ENCODE results near the gene NDST1. TPM values are rescaled to one million over a fixed set of nuclear protein-coding genes. Genes with fewer than 3 reads are reported as not detected.
A peak's percentile ranks its signal among the peaks of the same experiment; 100 is the strongest.

The NDST1 gene
- total RNA-seq, 6 experiments from 2014 or later = 38.1 to 97.5 (median 76.0) TPM

DNA sequence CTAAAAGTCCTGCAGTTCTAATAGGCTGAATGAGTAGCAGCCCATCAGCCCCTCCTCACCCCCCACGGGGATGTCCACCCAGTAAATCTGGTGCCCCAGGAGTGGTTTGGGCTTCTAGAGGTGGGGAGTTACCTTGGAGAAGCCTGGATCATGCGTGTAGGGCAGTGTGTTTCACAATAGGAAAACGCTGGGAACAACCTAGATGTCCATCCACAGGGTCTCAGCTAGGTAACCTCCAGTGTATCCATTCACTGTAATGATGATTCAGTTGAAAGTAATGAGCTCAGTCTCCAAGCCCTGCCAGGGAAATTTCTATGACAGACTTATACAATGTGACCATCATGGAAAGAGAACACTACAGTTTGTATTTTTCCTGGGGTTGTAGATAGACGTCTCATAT, 51.8 kb downstream of the NDST1 start:
- Histone ChIP-seq H3K36me3 (peaks cover 0 to 22% (median 11%) of the 10 kb centered on the region in 4 donors), H3K27me3 (no peaks in the 10 kb centered on the region), H3K9me3 (no peaks in the 10 kb centered on the region), H3K27ac (peak overlapping the region in 2 of 3 donors; percentile 3 to 22), H3K4me1 (peaks cover 0 to 8% (median 0%) of the 10 kb centered on the region in 4 donors), H3K4me3 (no peak overlapping the region)
- 18% methylated on average over 4 of the region's 4 CpGs for WGBS (ENCODE audit: insufficient coverage, low coverage, low lambda C conversion rate, missing lambda C conversion rate)
- DNase-seq (no peak), ATAC-seq (peak; percentile 12 to 39 (median 33))
- TF ChIP-seq, protein P1, sequence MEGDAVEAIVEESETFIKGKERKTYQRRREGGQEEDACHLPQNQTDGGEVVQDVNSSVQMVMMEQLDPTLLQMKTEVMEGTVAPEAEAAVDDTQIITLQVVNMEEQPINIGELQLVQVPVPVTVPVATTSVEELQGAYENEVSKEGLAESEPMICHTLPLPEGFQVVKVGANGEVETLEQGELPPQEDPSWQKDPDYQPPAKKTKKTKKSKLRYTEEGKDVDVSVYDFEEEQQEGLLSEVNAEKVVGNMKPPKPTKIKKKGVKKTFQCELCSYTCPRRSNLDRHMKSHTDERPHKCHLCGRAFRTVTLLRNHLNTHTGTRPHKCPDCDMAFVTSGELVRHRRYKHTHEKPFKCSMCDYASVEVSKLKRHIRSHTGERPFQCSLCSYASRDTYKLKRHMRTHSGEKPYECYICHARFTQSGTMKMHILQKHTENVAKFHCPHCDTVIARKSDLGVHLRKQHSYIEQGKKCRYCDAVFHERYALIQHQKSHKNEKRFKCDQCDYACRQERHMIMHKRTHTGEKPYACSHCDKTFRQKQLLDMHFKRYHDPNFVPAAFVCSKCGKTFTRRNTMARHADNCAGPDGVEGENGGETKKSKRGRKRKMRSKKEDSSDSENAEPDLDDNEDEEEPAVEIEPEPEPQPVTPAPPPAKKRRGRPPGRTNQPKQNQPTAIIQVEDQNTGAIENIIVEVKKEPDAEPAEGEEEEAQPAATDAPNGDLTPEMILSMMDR (IDR thresholded peaks at IDR 0.05) = no peak
- no peak for TF ChIP-seq POLR2A (IDR thresholded peaks at IDR 0.05)
- intact Hi-C loops (cut with DNase I) = loop anchor here (5.0 kb wide), 2 partner anchors 93 to 98 kb away; no protein-coding TSS in a partner anchor

DNA sequence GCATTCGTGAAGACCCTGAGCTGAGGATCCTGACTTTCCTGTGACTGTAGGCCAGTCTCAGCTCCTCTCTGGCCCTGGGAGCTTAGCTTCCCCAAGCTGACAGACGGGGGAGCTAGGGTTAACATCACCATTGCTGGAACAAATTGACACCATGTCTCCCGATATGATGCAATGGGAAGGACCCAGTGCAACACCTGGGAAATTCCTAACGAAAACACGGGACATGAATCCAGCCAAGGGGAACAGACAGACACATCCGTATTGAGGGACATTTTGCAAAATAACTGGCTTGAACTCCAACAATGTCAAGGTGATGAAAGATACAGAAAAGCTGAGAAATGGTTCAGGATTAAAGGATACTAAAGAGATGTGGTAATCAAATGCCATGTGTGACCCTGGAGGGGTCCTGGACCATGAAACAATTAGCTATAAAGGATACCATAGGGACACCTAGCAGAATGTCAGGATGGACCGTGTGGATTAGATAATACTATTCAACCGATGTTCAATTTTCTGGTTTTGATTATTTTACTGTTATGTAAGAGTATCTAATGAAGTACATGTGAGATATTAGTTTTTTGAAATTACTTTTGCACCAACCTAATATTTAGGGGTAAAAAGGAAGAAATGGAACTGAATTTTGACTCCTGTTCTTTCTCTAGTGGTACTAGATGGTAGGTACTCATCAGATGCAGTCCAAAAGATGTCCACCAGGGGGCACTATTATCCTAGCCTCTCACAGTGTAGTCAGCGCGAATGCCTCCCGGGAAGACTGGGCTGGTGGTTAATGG, 52.7 kb downstream of the NDST1 start:
- peak in 1 of 3 donors; percentile 87 for DNase-seq
- TF ChIP-seq, protein P1 (IDR thresholded peaks at IDR 0.05) = peak; percentile 92 to 96 (median 96)
- TF ChIP-seq POLR2A (IDR thresholded peaks at IDR 0.05) = no peak
- H3K4me1 ChIP-seq = peaks cover 0 to 8% (median 0%) of the 10 kb centered on the region in 4 donors
- H3K27ac ChIP-seq = no peak overlapping the region
- WGBS (ENCODE audit: insufficient coverage, low coverage, low lambda C conversion rate, missing lambda C conversion rate) = 10% methylated on average over 11 of the region's 11 CpGs
- no peaks in the 10 kb centered on the region for H3K9me3 ChIP-seq
- peak; percentile 69 to 86 (median 80) for ATAC-seq
- H3K4me3 ChIP-seq = no peak overlapping the region
- intact Hi-C loops (cut with DNase I) = loop anchor here (5.0 kb wide), 2 partner anchors 92 to 97 kb away; no protein-coding TSS in a partner anchor
- H3K36me3 ChIP-seq = peaks cover 0 to 13% (median 7%) of the 10 kb centered on the region in 4 donors
- no peaks in the 10 kb centered on the region for H3K27me3 ChIP-seq

DNA sequence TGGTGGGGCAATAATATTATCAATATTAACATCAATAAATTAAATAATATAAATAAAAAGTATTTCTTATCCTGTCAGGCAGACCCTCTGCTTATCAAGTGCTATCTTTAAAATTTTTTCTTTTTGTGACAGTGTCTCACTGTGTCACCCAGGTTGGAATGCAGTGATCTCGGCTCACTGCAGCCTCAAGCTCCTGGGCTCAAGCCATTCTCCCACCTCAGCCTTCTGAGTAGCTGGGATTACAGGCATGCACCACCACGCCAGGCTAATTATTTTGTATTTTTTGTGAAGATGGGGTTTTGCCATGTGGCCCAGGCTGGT, 53.2 kb downstream of the NDST1 start:
- Histone ChIP-seq H3K36me3 (peaks cover 0 to 8% (median 4%) of the 10 kb centered on the region in 4 donors), H3K27me3 (no peaks in the 10 kb centered on the region), H3K27ac (no peak overlapping the region), H3K4me3 (no peak overlapping the region), H3K9me3 (no peaks in the 10 kb centered on the region), H3K4me1 (peaks cover 0 to 8% (median 0%) of the 10 kb centered on the region in 4 donors)
- TF ChIP-seq POLR2A (IDR thresholded peaks at IDR 0.05) = no peak
- TF ChIP-seq, protein P1 (IDR thresholded peaks at IDR 0.05) = no peak
- 38% methylated on average over 2 of the region's 2 CpGs for WGBS (ENCODE audit: insufficient coverage, low coverage, low lambda C conversion rate, missing lambda C conversion rate)
- DNase-seq (no peak), ATAC-seq (no peak)
- intact Hi-C loops (cut with DNase I) = loop anchor here (5.0 kb wide), 2 partner anchors 91 to 96 kb away; no protein-coding TSS in a partner anchor

DNA sequence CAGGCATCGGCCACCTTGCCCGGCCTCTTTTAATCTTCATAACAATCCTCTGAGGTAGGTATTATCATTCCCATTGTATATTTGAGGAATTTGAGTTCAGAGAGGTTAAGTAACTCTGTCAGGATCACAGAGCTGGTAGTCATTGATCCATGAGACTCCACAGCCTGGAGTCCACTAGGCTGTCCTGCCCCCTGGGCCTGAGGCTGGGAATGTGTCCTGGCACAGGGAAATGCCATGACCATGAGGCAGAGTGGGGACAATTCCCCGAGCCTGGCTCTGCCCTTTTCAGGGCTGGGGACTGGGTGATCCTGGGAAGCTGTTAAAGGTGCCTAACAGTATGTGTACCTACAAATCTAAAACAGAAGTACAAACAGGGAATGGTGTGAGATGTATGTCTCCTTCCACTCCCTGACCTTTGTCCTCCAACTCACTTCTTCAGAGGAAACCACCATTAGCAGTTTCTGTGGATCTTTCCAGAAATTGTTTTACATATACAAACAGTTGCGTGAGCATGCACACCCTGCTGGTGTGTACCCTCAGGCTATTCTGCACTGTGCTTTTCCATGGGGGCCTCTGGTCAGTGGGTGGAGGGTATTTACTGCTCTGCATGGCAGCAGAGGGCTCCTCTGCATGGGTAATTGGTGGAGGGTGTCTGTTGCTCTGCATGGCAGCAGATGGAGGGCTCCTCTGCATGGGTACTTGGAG, 53.8 kb downstream of the NDST1 start:
- 75% methylated on average over 3 of the region's 4 CpGs for WGBS (ENCODE audit: insufficient coverage, low coverage, low lambda C conversion rate, missing lambda C conversion rate)
- intact Hi-C loops (cut with DNase I) = loop anchor here (5.0 kb wide), 2 partner anchors 91 to 96 kb away; no protein-coding TSS in a partner anchor
- Histone ChIP-seq H3K36me3 (peaks cover 0 to 4% (median 2%) of the 10 kb centered on the region in 4 donors), H3K4me1 (peaks cover 0 to 8% (median 0%) of the 10 kb centered on the region in 4 donors), H3K4me3 (no peak overlapping the region), H3K27ac (no peak overlapping the region), H3K9me3 (no peaks in the 10 kb centered on the region), H3K27me3 (no peaks in the 10 kb centered on the region)
- no peak for ATAC-seq
- no peak for TF ChIP-seq POLR2A (IDR thresholded peaks at IDR 0.05)
- TF ChIP-seq, protein P1 (IDR thresholded peaks at IDR 0.05) = no peak
- no peak for DNase-seq
